ENCODE data around the gene MRM3. TPM values are rescaled to one million over a fixed set of nuclear protein-coding genes. Genes with fewer than 3 reads are reported as not detected.
"Not testable (repeated sequence)": the region's sequence is repeated elsewhere in the genome, so short reads cannot be mapped to it uniquely, and the experiment has no call there.

MRM3 gene
- total RNA-seq, 1 experiment from 2014 or later: 23.9 TPM

- DNase-seq (ENCODE audit: low read depth): not testable (repeated sequence)
These were observed 26.7 kb upstream of the MRM3 start for GRCh38 chr17:755319-755961.

- DNase-seq (ENCODE audit: low read depth): not testable (repeated sequence)
These were observed 26.1 kb upstream of the MRM3 start for GRCh38 chr17:756010-756567.

- DNase-seq (ENCODE audit: low read depth): no peak
These were observed 22.2 kb upstream of the MRM3 start for GRCh38 chr17:759964-760363.

- DNase-seq (ENCODE audit: low read depth): no peak
These were observed 21.8 kb upstream of the MRM3 start for GRCh38 chr17:760371-760770.

- DNase-seq (ENCODE audit: low read depth): no peak
These were observed 15.1 kb upstream of the MRM3 start for GRCh38 chr17:767076-767475.

- DNase-seq (ENCODE audit: low read depth): no peak
These were observed 9.1 kb upstream of the MRM3 start for GRCh38 chr17:773016-773415.

GRCh38 chr17:773467-774312 is 8.5 kb upstream of the MRM3 start:
- no peak for DNase-seq (ENCODE audit: low read depth)

GRCh38 chr17:774313-774584 is 7.9 kb upstream of the MRM3 start:
- DNase-seq (ENCODE audit: low read depth): no peak

GRCh38 chr17:778096-778495 is 4.1 kb upstream of the MRM3 start:
- no peak for DNase-seq (ENCODE audit: low read depth)

GRCh38 chr17:784143-784542 is 2.0 kb downstream of the MRM3 start:
- no peak for DNase-seq (ENCODE audit: low read depth)

- not testable (repeated sequence) for DNase-seq (ENCODE audit: low read depth)
These were observed 3.7 kb downstream of the MRM3 start for GRCh38 chr17:785901-786300.

- DNase-seq (ENCODE audit: low read depth): no peak
These were observed 5.6 kb downstream of the MRM3 start for GRCh38 chr17:787641-788221.

- DNase-seq (ENCODE audit: low read depth): no peak
These were observed 6.4 kb downstream of the MRM3 start for GRCh38 chr17:788551-788950.

- no peak for DNase-seq (ENCODE audit: low read depth)
These were observed 7.1 kb downstream of the MRM3 start for GRCh38 chr17:789160-789840.

- DNase-seq (ENCODE audit: low read depth): not testable (repeated sequence)
These were observed 8.0 kb downstream of the MRM3 start for GRCh38 chr17:789931-790873.

- not testable (repeated sequence) for DNase-seq (ENCODE audit: low read depth)
These were observed 8.7 kb downstream of the MRM3 start for GRCh38 chr17:790874-791247.

- DNase-seq (ENCODE audit: low read depth): no peak
These were observed 9.7 kb downstream of the MRM3 start for GRCh38 chr17:791829-792228.

GRCh38 chr17:792277-792676 is 10.1 kb downstream of the MRM3 start:
- DNase-seq (ENCODE audit: low read depth): no peak

GRCh38 chr17:794876-795275 is 12.7 kb downstream of the MRM3 start:
- DNase-seq (ENCODE audit: low read depth): peak; percentile 69

- no peak for DNase-seq (ENCODE audit: low read depth)
These were observed 13.1 kb downstream of the MRM3 start for GRCh38 chr17:795276-795675.

- no peak for DNase-seq (ENCODE audit: low read depth)
These were observed 13.6 kb downstream of the MRM3 start for GRCh38 chr17:795721-796120.
